PC-3 (cell line): Measurements from ENCODE around the gene ANGPTL7.

Experiments used
- EZH2 ChIP-seq: fragments of 300-600 bp; sonication (generic); IDR thresholded peaks from one replicate; pipeline ENCODE4 v1.6.1; 2017; ENCODE audit warnings: antibody characterized with exemption, mild to moderate bottlenecking, low read length; ENCODE audit not compliant: unreplicated experiment
- TF ChIP-seq, protein P1 (sequence below): fragments of 300-600 bp; sonication (generic); conservative IDR thresholded peaks from 2 replicates; pipeline ENCODE4 v1.5.1; 2017; ENCODE audit warnings: antibody characterized with exemption, low read depth, mild to moderate bottlenecking, low read length

- TF ChIP-seq, protein P1, sequence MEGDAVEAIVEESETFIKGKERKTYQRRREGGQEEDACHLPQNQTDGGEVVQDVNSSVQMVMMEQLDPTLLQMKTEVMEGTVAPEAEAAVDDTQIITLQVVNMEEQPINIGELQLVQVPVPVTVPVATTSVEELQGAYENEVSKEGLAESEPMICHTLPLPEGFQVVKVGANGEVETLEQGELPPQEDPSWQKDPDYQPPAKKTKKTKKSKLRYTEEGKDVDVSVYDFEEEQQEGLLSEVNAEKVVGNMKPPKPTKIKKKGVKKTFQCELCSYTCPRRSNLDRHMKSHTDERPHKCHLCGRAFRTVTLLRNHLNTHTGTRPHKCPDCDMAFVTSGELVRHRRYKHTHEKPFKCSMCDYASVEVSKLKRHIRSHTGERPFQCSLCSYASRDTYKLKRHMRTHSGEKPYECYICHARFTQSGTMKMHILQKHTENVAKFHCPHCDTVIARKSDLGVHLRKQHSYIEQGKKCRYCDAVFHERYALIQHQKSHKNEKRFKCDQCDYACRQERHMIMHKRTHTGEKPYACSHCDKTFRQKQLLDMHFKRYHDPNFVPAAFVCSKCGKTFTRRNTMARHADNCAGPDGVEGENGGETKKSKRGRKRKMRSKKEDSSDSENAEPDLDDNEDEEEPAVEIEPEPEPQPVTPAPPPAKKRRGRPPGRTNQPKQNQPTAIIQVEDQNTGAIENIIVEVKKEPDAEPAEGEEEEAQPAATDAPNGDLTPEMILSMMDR: peak; percentile 57
- TF ChIP-seq EZH2: no peak
These were observed 32.7 kb upstream of the ANGPTL7 start for GRCh38 chr1:11156441-11156840.
